Measurements from ENCODE around the gene ARL17B. TPM values are rescaled to one million over a fixed set of nuclear protein-coding genes. Genes with fewer than 3 reads are reported as not detected.
"Not testable (repeated sequence)": the region's sequence is repeated elsewhere in the genome, so short reads cannot be mapped to it uniquely, and the experiment has no call there.

The ARL17B gene
- total and polyA plus RNA-seq, 2 of the 8 experiments (the other 6 are each of a cell fraction or from before 2014, with no cell fraction given): 5.4 to 21.6 TPM

GRCh38 chr17:46254215-46254614, 107.4 kb downstream of the ARL17B start:
- H2AK5ac ChIP-seq (ENCODE audit: low read depth, low read length); H3K79me1 ChIP-seq (ENCODE audit: low read depth, low read length); FAIRE-seq; H2BK5ac ChIP-seq (ENCODE audit: low read depth, low read length); H3K18ac ChIP-seq (ENCODE audit: extremely low read depth, low read length); H2BK15ac ChIP-seq (ENCODE audit: low read length); DNase-seq (ENCODE audit: low read depth in 1 of 2, low spot score in 2 of 2); H3K79me2 ChIP-seq (ENCODE audit: control insufficient read depth in 1 of 2, insufficient read depth in 2 of 2, low read length in 2 of 2); H3K4ac ChIP-seq (replicated peaks; ENCODE audit: insufficient read length, low read depth, low read length); H2BK12ac ChIP-seq (ENCODE audit: low read depth, low read length); H3K36me3 ChIP-seq (ENCODE audit: control insufficient read depth in 2 of 4, insufficient read depth in 4 of 4, low read length in 3 of 4); H2BK20ac ChIP-seq (ENCODE audit: low read length); H3K23me2 ChIP-seq (ENCODE audit: low read depth, low read length); POLR2A ChIA-PET (ENCODE audit: partially characterized antibody); H4K8ac ChIP-seq (ENCODE audit: extremely low read depth, insufficient read depth, low read length); H3K9ac ChIP-seq (replicated peaks in 1 of 4; ENCODE audit: extremely low read depth in 1 of 4, low read depth in 3 of 4, low read length in 3 of 4); H3K14ac ChIP-seq (ENCODE audit: insufficient read length); H4K20me1 ChIP-seq (replicated peaks in 1 of 2; ENCODE audit: control insufficient read depth in 1 of 2, insufficient read depth in 2 of 2, low read length in 2 of 2); H3K23ac ChIP-seq (ENCODE audit: insufficient read length); H3K4me3 ChIP-seq (ENCODE audit: extremely low read depth in 1 of 4, insufficient read depth in 2 of 4, low read depth in 3 of 4, low read length in 4 of 4); H3K27me3 ChIP-seq (replicated peaks in 1 of 4; ENCODE audit: control insufficient read depth in 3 of 4, extremely low read depth in 1 of 4, insufficient read depth in 3 of 4, low read length in 3 of 4); H3K27ac ChIP-seq (ENCODE audit: low read depth, low read length); H3K4me1 ChIP-seq (replicated peaks in 1 of 4; ENCODE audit: control insufficient read depth in 3 of 4, insufficient read depth in 4 of 4, low read length in 3 of 4); H2AFZ ChIP-seq (ENCODE audit: low read length); H3K4me2 ChIP-seq (ENCODE audit: insufficient read depth in 1 of 2, low read depth in 2 of 2, low read length in 2 of 2); H2BK120ac ChIP-seq (replicated peaks; ENCODE audit: low read depth, low read length); H4K5ac ChIP-seq (ENCODE audit: insufficient read length, low read depth, low read length); H4K91ac ChIP-seq (replicated peaks; ENCODE audit: insufficient read length, low read length); H3K9me3 ChIP-seq (ENCODE audit: insufficient read depth in 2 of 2, low read depth in 1 of 2, low read length in 1 of 2); H3K56ac ChIP-seq (replicated peaks; ENCODE audit: insufficient read length, low read depth, low read length): not testable (repeated sequence)
- CTCF ChIA-PET (ENCODE audit: partially characterized antibody): interaction anchor here (0.9 kb wide), 1 partner anchor 33 kb away, joined by 3 read pairs; no protein-coding TSS in a partner anchor
- 93% methylated on average over 3 of the region's 6 CpGs; no CpG with 5 or more reads in 1 of the 2 experiments for WGBS, 2 experiments (ENCODE audit: extremely low coverage in 1 of 2, insufficient coverage in 1 of 2, insufficient read length in 1 of 2, insufficient replicate concordance in 2 of 2, low coverage in 1 of 2, low lambda C conversion rate in 2 of 2, missing lambda C conversion rate in 1 of 2)
